Sigmoid colon (tissue), 7 donors: ENCODE data around the gene CPZ. TPM values are rescaled to one million over a fixed set of nuclear protein-coding genes. Genes with fewer than 3 reads are reported as not detected.

Source experiments
- DNase-seq: peaks from one replicate; pipeline ENCODE4 v3.0.0-alpha.2; 2019
- H3K27ac ChIP-seq, 4 donors: fragments of 200-600 bp; sonication (generic); one replicate each; pipeline ENCODE4 v1.5.1; 2016 to 2019; ENCODE audit warnings: mild to moderate bottlenecking in 1 of 4
- H3K27me3 ChIP-seq, 3 donors: fragments of 200-600 bp; sonication (generic); one replicate each; pipeline ENCODE4 v1.5.1; 2019; ENCODE audit warnings: mild to moderate bottlenecking in 1 of 3
- H3K36me3 ChIP-seq, 4 donors: fragments of 200-600 bp; sonication (generic); one replicate each; pipeline ENCODE4 v1.5.1; 2016 to 2019
- H3K4me1 ChIP-seq, 4 donors: fragments of 200-600 bp; sonication (generic); one replicate each; pipeline ENCODE4 v1.5.1; 2017 to 2019
- H3K4me3 ChIP-seq, 4 donors: fragments of 200-600 bp; sonication (generic); one replicate each; pipeline ENCODE4 v1.5.1; 2017 to 2019; ENCODE audit warnings: mild to moderate bottlenecking in 2 of 4, moderate library complexity in 1 of 4
- H3K9me3 ChIP-seq, 4 donors: fragments of 200-600 bp in 3 of 4; sonication (generic) in 3 of 4; one replicate each; pipeline versions ENCODE4 v1.5.1 to v1.6.1; 2013 to 2019
- EP300 ChIP-seq, 4 donors: sonication (generic); formaldehyde crosslinking; IDR thresholded peaks; one replicate each; pipeline ENCODE4 v1.6.1; 2017; ENCODE audit warnings: antibody characterized with exemption in 4 of 4
- POLR2A ChIP-seq, 2 donors: fragments of 450-650 bp; IDR thresholded peaks; one replicate each; pipeline ENCODE4 v1.6.1; 2016; ENCODE audit warnings: antibody characterized with exemption in 2 of 2, mild to moderate bottlenecking in 2 of 2, moderate library complexity in 2 of 2
- POLR2AphosphoS5 ChIP-seq, 4 donors: sonication (generic); formaldehyde crosslinking; IDR thresholded peaks; one replicate each; pipeline ENCODE4 v1.6.1; 2017; ENCODE audit warnings: antibody characterized with exemption in 4 of 4
- WGBS, 2 donors: extraction: QIAGEN DNeasy Blood & Tissue Kit; methylation state at CpG; one replicate each; pipeline ENCODE4 v1.1.7; 2013; 5-methylcytosine and 5-hydroxymethylcytosine counted together
- intact Hi-C: fragments of 100-400 bp; cut with DNase I; formaldehyde crosslinking; loops from one replicate; pipeline ENCODE4 v1.15.1; 2023
- polyA plus RNA-seq, 3 donors: library from polyadenylated mRNA; stranded (reverse); fragments of 200-250 nt; gene quantifications; one replicate each; pipeline ENCODE4 v1.2.3, GENCODE V29; 2013
- total RNA-seq, 4 donors: library from RNA; depleted of rRNA; stranded (reverse); fragments of >200 nt; gene quantifications; one replicate each; pipeline ENCODE4 v1.1.0, GENCODE V29; 2016
- TF ChIP-seq, protein P1 (sequence below), 4 experiments: fragments of 450-650 bp in 3 of 4; fragments of 200-600 bp in 1 of 4; IDR thresholded peaks; one replicate each; pipeline ENCODE4 v1.5.1; 2016 to 2019; ENCODE audit warnings: antibody characterized with exemption in 4 of 4, mild to moderate bottlenecking in 3 of 4, moderate library complexity in 2 of 4
- donor health status: healthy with polysubstance abuse.
- donor health status: Bipolar disorder and iron deficiency.
- donor health status: healthy.

The CPZ gene
- total and polyA plus RNA-seq, 7 donors: 0.46 to 8.3 (median 1.8) TPM

DNA sequence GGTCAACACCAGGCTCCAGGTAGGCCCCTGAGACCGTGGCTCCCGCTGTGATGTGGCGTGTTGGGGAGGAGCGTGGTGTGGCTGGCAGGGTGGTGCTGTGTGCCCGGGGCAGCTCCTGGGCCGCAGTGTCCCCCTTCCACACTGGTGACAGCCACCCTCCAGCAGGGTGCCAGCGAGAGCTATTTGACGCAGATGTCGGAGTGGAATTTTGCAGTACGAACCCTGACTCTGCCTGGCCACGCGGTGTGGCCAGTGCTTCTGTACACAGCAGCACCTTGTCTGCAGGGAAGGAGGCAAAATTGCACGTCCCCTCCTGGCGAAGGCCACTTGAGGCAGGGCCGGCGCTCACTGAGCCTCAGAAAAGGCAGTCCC is 53.2 kb downstream of the CPZ start:
- no peak for TF ChIP-seq EP300 (IDR thresholded peaks at IDR 0.05)
- TF ChIP-seq, protein P1, sequence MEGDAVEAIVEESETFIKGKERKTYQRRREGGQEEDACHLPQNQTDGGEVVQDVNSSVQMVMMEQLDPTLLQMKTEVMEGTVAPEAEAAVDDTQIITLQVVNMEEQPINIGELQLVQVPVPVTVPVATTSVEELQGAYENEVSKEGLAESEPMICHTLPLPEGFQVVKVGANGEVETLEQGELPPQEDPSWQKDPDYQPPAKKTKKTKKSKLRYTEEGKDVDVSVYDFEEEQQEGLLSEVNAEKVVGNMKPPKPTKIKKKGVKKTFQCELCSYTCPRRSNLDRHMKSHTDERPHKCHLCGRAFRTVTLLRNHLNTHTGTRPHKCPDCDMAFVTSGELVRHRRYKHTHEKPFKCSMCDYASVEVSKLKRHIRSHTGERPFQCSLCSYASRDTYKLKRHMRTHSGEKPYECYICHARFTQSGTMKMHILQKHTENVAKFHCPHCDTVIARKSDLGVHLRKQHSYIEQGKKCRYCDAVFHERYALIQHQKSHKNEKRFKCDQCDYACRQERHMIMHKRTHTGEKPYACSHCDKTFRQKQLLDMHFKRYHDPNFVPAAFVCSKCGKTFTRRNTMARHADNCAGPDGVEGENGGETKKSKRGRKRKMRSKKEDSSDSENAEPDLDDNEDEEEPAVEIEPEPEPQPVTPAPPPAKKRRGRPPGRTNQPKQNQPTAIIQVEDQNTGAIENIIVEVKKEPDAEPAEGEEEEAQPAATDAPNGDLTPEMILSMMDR (IDR thresholded peaks at IDR 0.05): no peak
- TF ChIP-seq POLR2AphosphoS5 (IDR thresholded peaks at IDR 0.05): no peak
- no peak for TF ChIP-seq POLR2A (IDR thresholded peaks at IDR 0.05)
- DNase-seq: no peak
- H3K9me3 ChIP-seq: no peaks in the 10 kb centered on the region
- no peak overlapping the region for H3K4me3 ChIP-seq
- H3K27ac ChIP-seq: no peak overlapping the region
- intact Hi-C loops: no loop called here
- no peaks in the 10 kb centered on the region for H3K36me3 ChIP-seq
- 83 to 89% methylated on average over 16 of the region's 16 CpGs for WGBS, 2 donors
- no peaks in the 10 kb centered on the region for H3K4me1 ChIP-seq
- H3K27me3 ChIP-seq: peaks cover 0 to 21% (median 0%) of the 10 kb centered on the region in 3 donors

DNA sequence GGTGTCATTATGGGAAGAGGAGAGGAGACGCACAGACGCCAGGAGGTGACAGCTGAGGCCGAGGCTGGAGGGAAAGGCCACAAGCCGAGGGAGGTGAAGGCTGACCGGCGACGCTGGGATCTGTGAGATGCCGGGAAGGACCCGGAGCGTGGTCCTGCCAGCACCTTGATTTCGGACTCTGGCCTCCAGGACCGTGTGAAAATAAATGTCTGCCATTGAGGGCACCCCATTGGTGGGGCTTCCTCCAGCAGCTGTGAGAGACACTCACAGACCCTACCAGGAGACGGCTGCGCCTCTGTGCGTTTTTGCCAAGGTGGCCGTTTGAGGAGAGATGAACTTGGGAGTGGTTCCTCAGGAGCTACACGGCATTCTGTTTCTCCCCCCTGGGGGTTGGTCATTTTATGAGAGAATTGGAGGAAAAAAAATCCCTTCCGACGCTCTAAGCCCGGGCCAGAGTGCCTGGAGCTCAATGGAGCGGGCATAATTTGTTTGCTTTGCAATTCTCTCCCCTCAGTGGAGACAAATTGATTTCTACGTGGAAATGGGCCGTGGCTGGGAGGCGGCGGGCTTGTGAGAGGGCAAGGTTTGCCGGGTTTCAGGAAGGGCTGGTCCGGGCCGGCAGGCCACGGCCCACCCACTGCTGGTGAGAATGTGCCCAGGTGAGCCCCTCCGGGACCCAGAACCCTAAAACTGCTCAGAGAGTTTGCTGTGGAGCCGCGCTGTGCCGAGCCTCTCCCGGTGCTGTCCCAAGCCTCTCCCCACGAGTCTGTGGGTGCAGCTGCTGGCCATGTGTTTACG is 53.9 kb downstream of the CPZ start:
- no peak for TF ChIP-seq POLR2A (IDR thresholded peaks at IDR 0.05)
- TF ChIP-seq, protein P1 (IDR thresholded peaks at IDR 0.05): no peak
- intact Hi-C loops: no loop called here
- H3K27me3 ChIP-seq: peaks cover 0 to 26% (median 0%) of the 10 kb centered on the region in 3 donors
- no peaks in the 10 kb centered on the region for H3K36me3 ChIP-seq
- WGBS, 2 donors: 55 to 76% methylated on average over 36 of the region's 36 CpGs
- no peaks in the 10 kb centered on the region for H3K9me3 ChIP-seq
- peak; percentile 46 for DNase-seq
- no peak overlapping the region for H3K27ac ChIP-seq
- H3K4me1 ChIP-seq: no peaks in the 10 kb centered on the region
- H3K4me3 ChIP-seq: no peak overlapping the region

DNA sequence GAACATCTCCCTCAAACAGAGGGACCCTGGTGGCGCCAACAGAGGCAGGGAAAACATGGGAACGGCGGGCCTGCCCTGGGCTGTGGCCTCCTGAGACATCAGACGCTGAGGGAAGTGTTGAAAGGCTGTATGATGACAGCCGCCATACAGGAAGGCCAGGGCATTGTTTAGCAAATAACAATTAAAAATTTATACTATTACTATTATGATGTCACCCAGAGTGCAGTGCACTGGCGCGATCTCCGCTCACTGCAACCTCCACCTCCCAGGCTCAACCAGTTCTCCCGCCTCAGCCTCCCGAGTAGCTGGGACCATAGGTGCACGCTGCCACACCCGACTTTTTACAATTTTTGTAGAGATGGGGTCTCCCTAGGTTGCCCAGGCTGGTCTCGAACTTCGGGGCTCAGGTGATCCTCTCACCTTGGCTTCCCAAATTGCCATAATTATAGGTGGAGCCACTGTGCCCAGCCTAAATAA is 54.6 kb downstream of the CPZ start:
- TF ChIP-seq POLR2A (IDR thresholded peaks at IDR 0.05) (no peak), POLR2AphosphoS5 (IDR thresholded peaks at IDR 0.05) (no peak), EP300 (IDR thresholded peaks at IDR 0.05) (no peak)
- TF ChIP-seq, protein P1 (IDR thresholded peaks at IDR 0.05): no peak
- intact Hi-C loops: no loop called here
- 62 to 78% methylated on average over 14 of the region's 14 CpGs for WGBS, 2 donors
- Histone ChIP-seq H3K4me1 (no peaks in the 10 kb centered on the region), H3K4me3 (no peak overlapping the region), H3K27ac (no peak overlapping the region), H3K27me3 (peaks cover 0 to 32% (median 0%) of the 10 kb centered on the region in 3 donors), H3K36me3 (no peaks in the 10 kb centered on the region), H3K9me3 (no peaks in the 10 kb centered on the region)
- DNase-seq: peak; percentile 33

DNA sequence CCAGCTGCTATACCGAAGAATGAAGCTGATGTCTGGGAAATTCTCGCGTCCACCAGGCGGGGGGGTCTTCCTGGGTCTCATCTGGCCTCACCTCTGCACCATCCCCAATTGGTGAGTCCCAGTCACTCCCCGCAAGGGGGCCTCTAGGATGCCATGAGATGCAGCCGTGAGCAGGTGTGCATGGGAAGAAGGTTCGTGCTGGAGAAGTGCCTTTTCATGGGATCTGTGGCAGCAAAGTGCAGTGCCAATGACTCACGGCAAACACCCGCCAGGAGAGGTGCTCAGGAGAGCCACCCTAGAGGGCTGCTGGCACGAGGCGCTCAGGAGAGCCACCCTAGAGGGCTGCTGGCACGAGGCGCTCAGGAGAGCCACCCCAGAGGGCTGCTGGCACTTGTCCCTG is 55.1 kb downstream of the CPZ start:
- intact Hi-C loops: no loop called here
- no peaks in the 10 kb centered on the region for H3K36me3 ChIP-seq
- H3K4me1 ChIP-seq: no peaks in the 10 kb centered on the region
- H3K27ac ChIP-seq: no peak overlapping the region
- 60 to 78% methylated on average over 13 of the region's 13 CpGs for WGBS, 2 donors
- TF ChIP-seq POLR2A (IDR thresholded peaks at IDR 0.05): no peak
- TF ChIP-seq, protein P1 (IDR thresholded peaks at IDR 0.05): no peak
- peaks cover 0 to 36% (median 0%) of the 10 kb centered on the region in 3 donors for H3K27me3 ChIP-seq
- DNase-seq: peak; percentile 43
- H3K4me3 ChIP-seq: no peak overlapping the region
- no peaks in the 10 kb centered on the region for H3K9me3 ChIP-seq
